K562 (cell line): ENCODE measurements around the gene VARS1. TPM values are rescaled to one million over a fixed set of nuclear protein-coding genes. Genes with fewer than 3 reads are reported as not detected.
A peak's percentile ranks its signal among the peaks of the same experiment; 100 is the strongest.

Source experiments
- ASH1L ChIP-seq: fragments of 450-650 bp; IDR thresholded peaks from 2 replicates; pipeline ENCODE4 v1.6.1; 2018; ENCODE audit warnings: borderline replicate concordance, mild to moderate bottlenecking, low read depth; ENCODE audit not compliant: partially characterized antibody
- ESRRA ChIP-seq: fragments of 450-650 bp; IDR thresholded peaks from 2 replicates; pipeline ENCODE4 v1.6.1; 2014; ENCODE audit warnings: low read depth, mild to moderate bottlenecking, moderate library complexity, borderline replicate concordance
- ESRRB ChIP-seq: fragments of 250-450 bp; sonication (Bioruptor Pico); IDR thresholded peaks from 2 replicates; pipeline ENCODE4 v1.5.0; 2020; ENCODE audit warnings: mild to moderate bottlenecking, moderate library complexity, borderline replicate concordance
- FOXJ3 ChIP-seq: sonication (generic); formaldehyde crosslinking; IDR thresholded peaks from 2 replicates; pipeline ENCODE4 v1.4.0; 2020; ENCODE audit warnings: mild to moderate bottlenecking, missing genetic modification reagents
- MAFG ChIP-seq: fragments of 450-650 bp; conservative IDR thresholded peaks from 2 replicates; pipeline ENCODE4 v1.6.1; 2016; ENCODE audit warnings: missing genetic modification characterization, missing compliant biosample characterization
- POLR2B ChIP-seq: fragments of 450-650 bp; IDR thresholded peaks from 2 replicates; pipeline ENCODE4 v1.6.1; 2018; ENCODE audit warnings: low read depth; ENCODE audit not compliant: partially characterized antibody
- SOX6 ChIP-seq: fragments of 450-650 bp; IDR thresholded peaks from 2 replicates; pipeline ENCODE4 v1.6.1; 2014; ENCODE audit warnings: mild to moderate bottlenecking
- ZNF512 ChIP-seq: IDR thresholded peaks from 2 replicates; pipeline ENCODE4 v1.6.1; 2016; ENCODE audit warnings: missing genetic modification characterization, missing compliant biosample characterization
- ZNF79 ChIP-seq: fragments of 250-450 bp; sonication (Bioruptor Pico); IDR thresholded peaks from 2 replicates; pipeline ENCODE4 v1.4.0; 2020; ENCODE audit warnings: low read depth, mild to moderate bottlenecking, moderate library complexity
- polyA plus RNA-seq, 8 experiments: library from polyadenylated mRNA; depleted of rRNA in 4 of 8; stranded (reverse) in 5 of 8; unstranded in 3 of 8; fragments of >200 nt; fragmentation: Nextera tagmentation in 2 of 8; fragmentation: Illumina TruSeq in 1 of 8; extraction: Ambion mirVana in 2 of 8; extraction: Trizol in 1 of 8; gene quantifications; 2 replicates each; pipeline versions ENCODE4 v1.2.1 to v1.2.3, GENCODE V29; 2011 to 2014; ENCODE audit warnings: inconsistent platforms in 1 of 8, missing spikeins in 1 of 8
- total RNA-seq, 7 experiments: library from RNA; depleted of rRNA in 6 of 7; stranded (reverse); fragments of >200 nt in 6 of 7; fragmentation: Illumina TruSeq in 2 of 7; extraction: Trizol in 2 of 7; gene quantifications; 2 replicates each; pipeline versions ENCODE4 v1.2.1 to v1.2.3, GENCODE V29; 2011 to 2021; ENCODE audit warnings: low replicate concordance in 1 of 7
- TF ChIP-seq, protein P1 (sequence below): fragments of 250-450 bp; sonication (Bioruptor Pico); IDR thresholded peaks from 2 replicates; pipeline ENCODE4 v1.5.0; 2021
- TF ChIP-seq, protein P2 (sequence below): fragments of 450-650 bp; IDR thresholded peaks from 2 replicates; pipeline ENCODE4 v1.6.1; 2016; ENCODE audit warnings: mild to moderate bottlenecking, moderate library complexity
- TF ChIP-seq, protein P3 (sequence below): fragments of 250-450 bp; sonication (Bioruptor Pico); IDR thresholded peaks from 2 replicates; pipeline ENCODE4 v1.5.0; 2021

VARS1 gene
- total and polyA plus RNA-seq, 9 of the 15 experiments (the other 6 are each of a cell fraction or from before 2014, with no cell fraction given), result 2.9 to 488 (median 130) TPM

GRCh38 chr6:31795616-31796298 lies at the start of gene VARS1 (continued):
- peak; percentile 93 for TF ChIP-seq ESRRA
- no peak for TF ChIP-seq MAFG (tag)
- peak; percentile 68 for TF ChIP-seq POLR2B
- TF ChIP-seq, protein P1, sequence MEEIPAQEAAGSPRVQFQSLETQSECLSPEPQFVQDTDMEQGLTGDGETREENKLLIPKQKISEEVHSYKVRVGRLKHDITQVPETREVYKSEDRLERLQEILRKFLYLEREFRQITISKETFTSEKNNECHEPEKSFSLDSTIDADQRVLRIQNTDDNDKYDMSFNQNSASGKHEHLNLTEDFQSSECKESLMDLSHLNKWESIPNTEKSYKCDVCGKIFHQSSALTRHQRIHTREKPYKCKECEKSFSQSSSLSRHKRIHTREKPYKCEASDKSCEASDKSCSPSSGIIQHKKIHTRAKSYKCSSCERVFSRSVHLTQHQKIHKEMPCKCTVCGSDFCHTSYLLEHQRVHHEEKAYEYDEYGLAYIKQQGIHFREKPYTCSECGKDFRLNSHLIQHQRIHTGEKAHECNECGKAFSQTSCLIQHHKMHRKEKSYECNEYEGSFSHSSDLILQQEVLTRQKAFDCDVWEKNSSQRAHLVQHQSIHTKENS (CRISPR knock-in tag), result no peak
- no peak for TF ChIP-seq ASH1L
- TF ChIP-seq ZNF512 (tag), result no peak
- TF ChIP-seq SOX6, result peak; percentile 84
- TF ChIP-seq, protein P2, sequence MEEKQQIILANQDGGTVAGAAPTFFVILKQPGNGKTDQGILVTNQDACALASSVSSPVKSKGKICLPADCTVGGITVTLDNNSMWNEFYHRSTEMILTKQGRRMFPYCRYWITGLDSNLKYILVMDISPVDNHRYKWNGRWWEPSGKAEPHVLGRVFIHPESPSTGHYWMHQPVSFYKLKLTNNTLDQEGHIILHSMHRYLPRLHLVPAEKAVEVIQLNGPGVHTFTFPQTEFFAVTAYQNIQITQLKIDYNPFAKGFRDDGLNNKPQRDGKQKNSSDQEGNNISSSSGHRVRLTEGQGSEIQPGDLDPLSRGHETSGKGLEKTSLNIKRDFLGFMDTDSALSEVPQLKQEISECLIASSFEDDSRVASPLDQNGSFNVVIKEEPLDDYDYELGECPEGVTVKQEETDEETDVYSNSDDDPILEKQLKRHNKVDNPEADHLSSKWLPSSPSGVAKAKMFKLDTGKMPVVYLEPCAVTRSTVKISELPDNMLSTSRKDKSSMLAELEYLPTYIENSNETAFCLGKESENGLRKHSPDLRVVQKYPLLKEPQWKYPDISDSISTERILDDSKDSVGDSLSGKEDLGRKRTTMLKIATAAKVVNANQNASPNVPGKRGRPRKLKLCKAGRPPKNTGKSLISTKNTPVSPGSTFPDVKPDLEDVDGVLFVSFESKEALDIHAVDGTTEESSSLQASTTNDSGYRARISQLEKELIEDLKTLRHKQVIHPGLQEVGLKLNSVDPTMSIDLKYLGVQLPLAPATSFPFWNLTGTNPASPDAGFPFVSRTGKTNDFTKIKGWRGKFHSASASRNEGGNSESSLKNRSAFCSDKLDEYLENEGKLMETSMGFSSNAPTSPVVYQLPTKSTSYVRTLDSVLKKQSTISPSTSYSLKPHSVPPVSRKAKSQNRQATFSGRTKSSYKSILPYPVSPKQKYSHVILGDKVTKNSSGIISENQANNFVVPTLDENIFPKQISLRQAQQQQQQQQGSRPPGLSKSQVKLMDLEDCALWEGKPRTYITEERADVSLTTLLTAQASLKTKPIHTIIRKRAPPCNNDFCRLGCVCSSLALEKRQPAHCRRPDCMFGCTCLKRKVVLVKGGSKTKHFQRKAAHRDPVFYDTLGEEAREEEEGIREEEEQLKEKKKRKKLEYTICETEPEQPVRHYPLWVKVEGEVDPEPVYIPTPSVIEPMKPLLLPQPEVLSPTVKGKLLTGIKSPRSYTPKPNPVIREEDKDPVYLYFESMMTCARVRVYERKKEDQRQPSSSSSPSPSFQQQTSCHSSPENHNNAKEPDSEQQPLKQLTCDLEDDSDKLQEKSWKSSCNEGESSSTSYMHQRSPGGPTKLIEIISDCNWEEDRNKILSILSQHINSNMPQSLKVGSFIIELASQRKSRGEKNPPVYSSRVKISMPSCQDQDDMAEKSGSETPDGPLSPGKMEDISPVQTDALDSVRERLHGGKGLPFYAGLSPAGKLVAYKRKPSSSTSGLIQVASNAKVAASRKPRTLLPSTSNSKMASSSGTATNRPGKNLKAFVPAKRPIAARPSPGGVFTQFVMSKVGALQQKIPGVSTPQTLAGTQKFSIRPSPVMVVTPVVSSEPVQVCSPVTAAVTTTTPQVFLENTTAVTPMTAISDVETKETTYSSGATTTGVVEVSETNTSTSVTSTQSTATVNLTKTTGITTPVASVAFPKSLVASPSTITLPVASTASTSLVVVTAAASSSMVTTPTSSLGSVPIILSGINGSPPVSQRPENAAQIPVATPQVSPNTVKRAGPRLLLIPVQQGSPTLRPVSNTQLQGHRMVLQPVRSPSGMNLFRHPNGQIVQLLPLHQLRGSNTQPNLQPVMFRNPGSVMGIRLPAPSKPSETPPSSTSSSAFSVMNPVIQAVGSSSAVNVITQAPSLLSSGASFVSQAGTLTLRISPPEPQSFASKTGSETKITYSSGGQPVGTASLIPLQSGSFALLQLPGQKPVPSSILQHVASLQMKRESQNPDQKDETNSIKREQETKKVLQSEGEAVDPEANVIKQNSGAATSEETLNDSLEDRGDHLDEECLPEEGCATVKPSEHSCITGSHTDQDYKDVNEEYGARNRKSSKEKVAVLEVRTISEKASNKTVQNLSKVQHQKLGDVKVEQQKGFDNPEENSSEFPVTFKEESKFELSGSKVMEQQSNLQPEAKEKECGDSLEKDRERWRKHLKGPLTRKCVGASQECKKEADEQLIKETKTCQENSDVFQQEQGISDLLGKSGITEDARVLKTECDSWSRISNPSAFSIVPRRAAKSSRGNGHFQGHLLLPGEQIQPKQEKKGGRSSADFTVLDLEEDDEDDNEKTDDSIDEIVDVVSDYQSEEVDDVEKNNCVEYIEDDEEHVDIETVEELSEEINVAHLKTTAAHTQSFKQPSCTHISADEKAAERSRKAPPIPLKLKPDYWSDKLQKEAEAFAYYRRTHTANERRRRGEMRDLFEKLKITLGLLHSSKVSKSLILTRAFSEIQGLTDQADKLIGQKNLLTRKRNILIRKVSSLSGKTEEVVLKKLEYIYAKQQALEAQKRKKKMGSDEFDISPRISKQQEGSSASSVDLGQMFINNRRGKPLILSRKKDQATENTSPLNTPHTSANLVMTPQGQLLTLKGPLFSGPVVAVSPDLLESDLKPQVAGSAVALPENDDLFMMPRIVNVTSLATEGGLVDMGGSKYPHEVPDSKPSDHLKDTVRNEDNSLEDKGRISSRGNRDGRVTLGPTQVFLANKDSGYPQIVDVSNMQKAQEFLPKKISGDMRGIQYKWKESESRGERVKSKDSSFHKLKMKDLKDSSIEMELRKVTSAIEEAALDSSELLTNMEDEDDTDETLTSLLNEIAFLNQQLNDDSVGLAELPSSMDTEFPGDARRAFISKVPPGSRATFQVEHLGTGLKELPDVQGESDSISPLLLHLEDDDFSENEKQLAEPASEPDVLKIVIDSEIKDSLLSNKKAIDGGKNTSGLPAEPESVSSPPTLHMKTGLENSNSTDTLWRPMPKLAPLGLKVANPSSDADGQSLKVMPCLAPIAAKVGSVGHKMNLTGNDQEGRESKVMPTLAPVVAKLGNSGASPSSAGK, result no peak
- no peak for TF ChIP-seq ZNF79 (CRISPR knock-in tag)
- no peak for TF ChIP-seq ESRRB (CRISPR knock-in tag)
- TF ChIP-seq, protein P3, sequence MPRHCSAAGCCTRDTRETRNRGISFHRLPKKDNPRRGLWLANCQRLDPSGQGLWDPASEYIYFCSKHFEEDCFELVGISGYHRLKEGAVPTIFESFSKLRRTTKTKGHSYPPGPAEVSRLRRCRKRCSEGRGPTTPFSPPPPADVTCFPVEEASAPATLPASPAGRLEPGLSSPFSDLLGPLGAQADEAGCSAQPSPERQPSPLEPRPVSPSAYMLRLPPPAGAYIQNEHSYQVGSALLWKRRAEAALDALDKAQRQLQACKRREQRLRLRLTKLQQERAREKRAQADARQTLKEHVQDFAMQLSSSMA (CRISPR knock-in tag), result peak; percentile 95
- no peak for TF ChIP-seq FOXJ3 (CRISPR knock-in tag)
